GM19372 (cell line): Measurements from ENCODE around the gene TSPO.

Experiments
- ATAC-seq: cut with Tn5 transposase; IDR thresholded peaks from one replicate; pipeline ENCODE4 v1.9.1; 2021; ENCODE audit warnings: mild to moderate bottlenecking, low read depth, moderate library complexity; ENCODE audit not compliant: unreplicated experiment

The TSPO gene

GRCh38 chr22:43157874-43158546, 6.7 kb downstream of the TSPO start:
- no peak for ATAC-seq

GRCh38 chr22:43158778-43159483, 7.6 kb downstream of the TSPO start:
- no peak for ATAC-seq

GRCh38 chr22:43159484-43160178, 8.3 kb downstream of the TSPO start:
- no peak for ATAC-seq

DNA sequence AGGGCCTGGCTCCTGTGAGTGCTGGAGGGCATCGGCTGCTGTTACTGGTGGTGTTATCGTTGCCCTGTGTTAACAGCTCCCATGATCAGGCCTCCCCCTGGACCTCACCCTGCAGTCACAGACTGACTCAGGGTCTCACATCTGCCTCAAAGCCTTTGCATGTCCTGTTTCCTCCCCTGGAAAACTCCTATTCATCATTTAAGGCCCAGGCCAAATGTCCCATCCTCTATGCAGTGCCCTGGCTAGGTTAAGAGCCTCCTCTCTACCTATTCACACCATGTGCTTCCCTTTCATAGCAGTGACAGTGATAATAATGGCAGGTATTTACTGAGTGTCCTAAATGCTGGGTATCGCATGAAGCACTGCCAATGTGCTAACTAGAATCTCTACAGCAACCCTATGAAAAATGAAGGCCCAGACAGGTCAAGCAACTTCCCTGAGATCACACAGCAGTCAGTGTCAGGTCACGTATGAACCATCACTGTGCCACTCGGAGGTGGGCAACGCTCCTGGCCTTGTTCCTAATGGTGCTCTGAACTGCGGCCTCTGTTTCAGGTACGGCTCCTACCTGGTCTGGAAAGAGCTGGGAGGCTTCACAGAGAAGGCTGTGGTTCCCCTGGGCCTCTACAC, 9.3 kb downstream of the TSPO start:
- no peak for ATAC-seq

- no peak for ATAC-seq
Measured at GRCh38 chr22:43162412-43163150, 11.2 kb downstream of the TSPO start.

DNA sequence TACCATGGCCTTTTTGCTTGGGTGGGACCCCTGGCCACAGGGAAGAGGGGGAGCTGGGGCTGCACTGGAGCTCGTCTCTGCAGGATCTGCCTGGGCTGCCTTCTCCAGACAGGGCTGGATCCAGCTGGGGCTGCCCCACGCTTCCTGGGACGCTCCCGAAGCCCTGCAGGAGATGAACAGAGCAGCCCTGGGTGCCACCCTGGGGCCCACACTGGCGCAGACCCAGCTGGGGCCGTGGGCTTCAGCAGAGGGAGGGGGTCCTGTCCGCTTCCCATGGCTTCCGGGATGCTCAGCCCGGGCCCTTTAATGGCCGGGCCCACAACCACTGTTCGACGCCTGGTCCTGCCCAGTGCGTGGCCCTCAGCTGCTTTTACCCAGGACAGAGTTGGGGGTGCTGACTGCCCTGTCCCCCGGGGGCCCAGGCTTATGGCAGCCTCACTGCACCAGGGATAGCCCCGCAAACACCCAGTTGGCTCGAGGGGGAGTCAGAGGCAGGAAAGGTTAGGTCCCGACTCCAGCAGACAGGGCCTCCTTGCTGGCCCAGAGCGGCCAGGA, 12.0 kb downstream of the TSPO start:
- no peak for ATAC-seq

- ATAC-seq = no peak
Measured at GRCh38 chr22:43164636-43165035, 13.3 kb downstream of the TSPO start.

- no peak for ATAC-seq
Measured at GRCh38 chr22:43166132-43166930, 15.0 kb downstream of the TSPO start.

- no peak for ATAC-seq
Measured at GRCh38 chr22:43167001-43167589, 15.7 kb downstream of the TSPO start.

GRCh38 chr22:43168471-43169309, 17.3 kb downstream of the TSPO start:
- no peak for ATAC-seq

GRCh38 chr22:43169310-43170130, 18.2 kb downstream of the TSPO start:
- ATAC-seq = no peak

GRCh38 chr22:43170131-43170480, 18.7 kb downstream of the TSPO start:
- ATAC-seq = no peak

GRCh38 chr22:43171019-43171491, 19.7 kb downstream of the TSPO start:
- ATAC-seq = no peak

GRCh38 chr22:43171607-43172006, 20.2 kb downstream of the TSPO start:
- no peak for ATAC-seq

GRCh38 chr22:43172191-43172590, 20.8 kb downstream of the TSPO start:
- no peak for ATAC-seq

GRCh38 chr22:43173566-43173965, 22.2 kb downstream of the TSPO start:
- ATAC-seq = no peak

- no peak for ATAC-seq
Measured at GRCh38 chr22:43173976-43174720, 22.8 kb downstream of the TSPO start.
